GM18502 (cell line): Measurements from ENCODE around the gene HK1.
"Not testable (repeated sequence)": the region's sequence is repeated elsewhere in the genome, so short reads cannot be mapped to it uniquely, and the experiment has no call there.

Experiments
- ATAC-seq: cut with Tn5 transposase; IDR thresholded peaks from one replicate; pipeline ENCODE4 v1.9.1; 2021; ENCODE audit warnings: mild to moderate bottlenecking; ENCODE audit not compliant: unreplicated experiment, poor library complexity

Gene HK1

GRCh38 chr10:69278446-69278963, at the start of gene HK1:
HK1 (plus strand) TSS chr10:69278496.
- no peak for ATAC-seq

- no peak for ATAC-seq
These were observed 48.7 kb upstream of the HK1 start for GRCh38 chr10:69229616-69229916.

GRCh38 chr10:69230128-69230527, 48.2 kb upstream of the HK1 start:
- ATAC-seq = no peak

- ATAC-seq = no peak
These were observed 46.0 kb upstream of the HK1 start for GRCh38 chr10:69232252-69232651.

GRCh38 chr10:69232736-69233480, 45.4 kb upstream of the HK1 start:
- ATAC-seq = no peak

- no peak for ATAC-seq
These were observed 43.8 kb upstream of the HK1 start for GRCh38 chr10:69234447-69234846.

- ATAC-seq = peak; percentile 88
These were observed 40.7 kb upstream of the HK1 start for GRCh38 chr10:69237528-69238159.

GRCh38 chr10:69239136-69239535, 39.2 kb upstream of the HK1 start:
- no peak for ATAC-seq

- ATAC-seq = no peak
These were observed 38.4 kb upstream of the HK1 start for GRCh38 chr10:69239816-69240434.

GRCh38 chr10:69240455-69240854, 37.8 kb upstream of the HK1 start:
- ATAC-seq = no peak

- no peak for ATAC-seq
These were observed 36.7 kb upstream of the HK1 start for GRCh38 chr10:69241575-69241974.

- no peak for ATAC-seq
These were observed 36.0 kb upstream of the HK1 start for GRCh38 chr10:69242040-69242851.

- ATAC-seq = no peak
These were observed 35.5 kb upstream of the HK1 start for GRCh38 chr10:69242852-69243212.

GRCh38 chr10:69243817-69244216, 34.5 kb upstream of the HK1 start:
- no peak for ATAC-seq

GRCh38 chr10:69246036-69246435, 32.3 kb upstream of the HK1 start:
- no peak for ATAC-seq

- ATAC-seq = no peak
These were observed 31.5 kb upstream of the HK1 start for GRCh38 chr10:69246581-69247312.

GRCh38 chr10:69247313-69247710, 31.0 kb upstream of the HK1 start:
- no peak for ATAC-seq

GRCh38 chr10:69248117-69248730, 30.1 kb upstream of the HK1 start:
- ATAC-seq = no peak

GRCh38 chr10:69250041-69250440, 28.3 kb upstream of the HK1 start:
- no peak for ATAC-seq

- ATAC-seq = not testable (repeated sequence)
These were observed 26.9 kb upstream of the HK1 start for GRCh38 chr10:69251417-69251816.
